GM23338 (cell line): ENCODE results near the gene POLD2. TPM values are rescaled to one million over a fixed set of nuclear protein-coding genes. Genes with fewer than 3 reads are reported as not detected.

Experiments used
- ATAC-seq: fragments of 200-7000 bp; cut with Tn5 transposase; 3 replicates; pipeline ENCODE4 v1.9.1; 2020
- DNase-seq: peaks from one replicate; pipeline ENCODE4 v3.0.0-alpha.2; 2015; ENCODE audit warnings: low spot score
- H2AFZ ChIP-seq: fragments of 200-600 bp; sonication (generic); 2 replicates; pipeline ENCODE4 v1.8.0; 2016; ENCODE audit warnings: antibody characterized with exemption, mild to moderate bottlenecking, moderate library complexity
- H3F3A ChIP-seq: fragments of 200-600 bp; sonication (generic); replicated peaks from 2 replicates; pipeline ENCODE4 v1.8.0; 2017; ENCODE audit warnings: antibody characterized with exemption, mixed run types, low read depth
- H3K27ac ChIP-seq: fragments of 200-600 bp; sonication (generic); 2 replicates; pipeline ENCODE4 v1.6.1; 2016; ENCODE audit warnings: low read depth
- H3K27me3 ChIP-seq: fragments of 200-600 bp; sonication (generic); 2 replicates; pipeline ENCODE4 v1.8.0; 2016; ENCODE audit warnings: mild to moderate bottlenecking, mixed run types, moderate library complexity; ENCODE audit not compliant: insufficient read depth
- H3K36me3 ChIP-seq: fragments of 200-600 bp; sonication (generic); 2 replicates; pipeline ENCODE4 v1.8.0; 2016; ENCODE audit warnings: mild to moderate bottlenecking; ENCODE audit not compliant: insufficient read depth
- H3K4me1 ChIP-seq: fragments of 200-600 bp; sonication (generic); 2 replicates; pipeline ENCODE4 v1.8.0; 2016; ENCODE audit warnings: mild to moderate bottlenecking, moderate library complexity; ENCODE audit not compliant: insufficient read depth
- H3K4me2 ChIP-seq: fragments of 200-600 bp; sonication (generic); 2 replicates; pipeline ENCODE4 v1.7.1; 2017; ENCODE audit warnings: mixed run types
- H3K4me3 ChIP-seq: fragments of 200-600 bp; sonication (generic); 2 replicates; pipeline ENCODE4 v1.6.1; 2016; ENCODE audit warnings: mixed run types
- H3K79me2 ChIP-seq: fragments of 200-600 bp; sonication (generic); replicated peaks from 2 replicates; pipeline ENCODE4 v1.8.0; 2017; ENCODE audit warnings: mild to moderate bottlenecking; ENCODE audit not compliant: insufficient read depth
- H3K9me2 ChIP-seq: fragments of 200-600 bp; sonication (generic); 2 replicates; pipeline ENCODE4 v1.8.0; 2017; ENCODE audit not compliant: insufficient read depth
- H4K20me1 ChIP-seq: fragments of 200-600 bp; sonication (generic); replicated peaks from 2 replicates; pipeline ENCODE4 v1.8.0; 2017; ENCODE audit warnings: mild to moderate bottlenecking; ENCODE audit not compliant: insufficient read depth
- H3K27ac Mint-ChIP-seq: 2 replicates; pipeline ENCODE4 v1.8.0; 2020; ENCODE audit warnings: inconsistent platforms, mild to moderate bottlenecking, moderate library complexity, mixed read lengths
- H3K27me3 Mint-ChIP-seq: 3 replicates; pipeline ENCODE4 v1.8.0; 2022; ENCODE audit warnings: low read depth, mild to moderate bottlenecking, moderate library complexity, mixed read lengths, inconsistent platforms; ENCODE audit not compliant: insufficient read depth, poor library complexity
- H3K36me3 Mint-ChIP-seq: 3 replicates; pipeline ENCODE4 v1.8.0; 2021; ENCODE audit warnings: low read depth, mild to moderate bottlenecking, inconsistent platforms, moderate library complexity, mixed read lengths
- H3K4me1 Mint-ChIP-seq: 3 replicates; pipeline ENCODE4 v1.8.0; 2020; ENCODE audit warnings: mild to moderate bottlenecking, inconsistent platforms, mixed read lengths
- H3K4me3 Mint-ChIP-seq: 3 replicates; pipeline ENCODE4 v1.8.0; 2021; ENCODE audit warnings: moderate library complexity, mild to moderate bottlenecking, inconsistent platforms, mixed read lengths
- H3K9me3 Mint-ChIP-seq: 3 replicates; pipeline ENCODE4 v1.8.0; 2020; ENCODE audit warnings: moderate library complexity, mild to moderate bottlenecking, inconsistent platforms, mixed read lengths
- CREB1 ChIP-seq: fragments of 250-450 bp; sonication (Bioruptor Pico); IDR thresholded peaks from 2 replicates; pipeline ENCODE4 v1.5.0; 2020; ENCODE audit warnings: low read depth, mild to moderate bottlenecking, moderate library complexity
- CTCF ChIP-seq, 2 experiments: fragments of 200-600 bp in 1 of 2; sonication (generic) in 1 of 2; conservative IDR thresholded peaks; 2 replicates each; pipeline versions ENCODE4 v1.5.1 to v1.6.1; 2016 to 2017; ENCODE audit warnings: antibody characterized with exemption in 2 of 2, low read depth in 2 of 2, mild to moderate bottlenecking in 2 of 2, moderate library complexity in 1 of 2
- ETS1 ChIP-seq: IDR thresholded peaks from 2 replicates; pipeline ENCODE4 v1.6.1; 2016; ENCODE audit warnings: antibody characterized with exemption
- EZH2 ChIP-seq: fragments of 200-600 bp; sonication (generic); IDR thresholded peaks from one replicate; pipeline ENCODE4 v1.8.0; 2017; ENCODE audit warnings: antibody characterized with exemption, mild to moderate bottlenecking, low read depth; ENCODE audit not compliant: unreplicated experiment
- EZH2phosphoT487 ChIP-seq: fragments of 200-600 bp; sonication (generic); IDR thresholded peaks from one replicate; pipeline ENCODE4 v1.8.1; 2018; ENCODE audit warnings: antibody characterized with exemption; ENCODE audit not compliant: unreplicated experiment
- JUNB ChIP-seq: IDR thresholded peaks from one replicate; pipeline ENCODE4 v1.6.1; 2016; ENCODE audit warnings: antibody characterized with exemption; ENCODE audit not compliant: unreplicated experiment
- NANOG ChIP-seq: IDR thresholded peaks from 2 replicates; pipeline ENCODE4 v1.6.1; 2016; ENCODE audit warnings: antibody characterized with exemption, borderline replicate concordance
- POLR2AphosphoS5 ChIP-seq: IDR thresholded peaks from 2 replicates; pipeline ENCODE4 v1.6.1; 2016; ENCODE audit warnings: antibody characterized with exemption, low read depth
- REST ChIP-seq: IDR thresholded peaks from one replicate; pipeline ENCODE4 v1.6.1; 2018; ENCODE audit warnings: antibody characterized with exemption; ENCODE audit not compliant: unreplicated experiment
- STAT1 ChIP-seq: IDR thresholded peaks from one replicate; pipeline ENCODE4 v1.6.1; 2016; ENCODE audit warnings: antibody characterized with exemption; ENCODE audit not compliant: unreplicated experiment
- ZNF331 ChIP-seq: fragments of 250-450 bp; sonication (Bioruptor Pico); IDR thresholded peaks from 2 replicates; pipeline ENCODE4 v1.5.0; 2020; ENCODE audit warnings: low read depth, mild to moderate bottlenecking, moderate library complexity
- ZNF462 ChIP-seq: fragments of 250-450 bp; sonication (Bioruptor Pico); IDR thresholded peaks from 2 replicates; pipeline ENCODE4 v1.5.0; 2020; ENCODE audit warnings: mild to moderate bottlenecking, moderate library complexity
- polyA plus RNA-seq: library from polyadenylated mRNA; unstranded; fragments of >200 nt; fragmentation: Nextera tagmentation; extraction: Ambion mirVana; gene quantifications from 2 replicates; pipeline ENCODE4 v1.2.1, GENCODE V29; 2016
- total RNA-seq: library from RNA; depleted of rRNA; stranded (reverse); fragments of >200 nt; shearing (Covaris generic); gene quantifications from 2 replicates; pipeline ENCODE4 v1.2.3, GENCODE V29; 2014

Gene POLD2
- total and polyA plus RNA-seq, 2 experiments from 2014 or later, result 101 to 127 TPM

- TF ChIP-seq ETS1, result no peak
- no peak for TF ChIP-seq CTCF (conservative IDR thresholded peaks at IDR 0.05; ENCODE audit: low read depth in 2 of 2)
- no peak for TF ChIP-seq CREB1 (CRISPR knock-in tag)
- no peak for TF ChIP-seq NANOG
- TF ChIP-seq POLR2AphosphoS5, result no peak
- TF ChIP-seq EZH2phosphoT487, result no peak
- TF ChIP-seq REST, result no peak
- TF ChIP-seq JUNB, result no peak
- TF ChIP-seq ZNF331, result no peak
- TF ChIP-seq STAT1, result no peak
Measured at GRCh38 chr7:44124822-44125202, 1.5 kb upstream of the POLD2 start (continued).

- H3K36me3 ChIP-seq, result peaks cover 12% of the 10 kb centered on the region; the same call in 1 of the 2 replicates
- Mint-ChIP-seq H3K9me3 (peaks cover 7% of the 10 kb centered on the region), H3K4me3 (peak overlapping the region; percentile 77), H3K4me1 (peaks cover 11% of the 10 kb centered on the region), H3K27me3 (peaks cover 9% of the 10 kb centered on the region), H3K27ac (peak overlapping the region; percentile 38), H3K36me3 (peaks cover 43% of the 10 kb centered on the region)
- peak overlapping the region; percentile 75 for H3K4me3 ChIP-seq
- H4K20me1 ChIP-seq, result peaks cover 3% of the 10 kb centered on the region
- peaks cover 15% of the 10 kb centered on the region; the same call in 1 of the 2 replicates for H3K4me1 ChIP-seq
- DNase-seq, result no peak
- no peaks in the 10 kb centered on the region for H3F3A ChIP-seq
- peaks cover 24% of the 10 kb centered on the region for H3K79me2 ChIP-seq
- ATAC-seq, result no peak
- H2AFZ ChIP-seq, result no peak overlapping the region
- H3K9me2 ChIP-seq, result no peaks in the 10 kb centered on the region
- peaks cover 12% of the 10 kb centered on the region for H3K27me3 ChIP-seq
- H3K27ac ChIP-seq, result no peak overlapping the region
- H3K4me2 ChIP-seq, result peak overlapping the region; percentile 88
- TF ChIP-seq ZNF331 (no peak), ZNF462 (no peak), EZH2phosphoT487 (no peak), STAT1 (no peak), CREB1 (CRISPR knock-in tag) (no peak), JUNB (no peak), EZH2 (no peak)
Measured at GRCh38 chr7:44122529-44122928, 819 bp downstream of the POLD2 start.
